Fibroblast of villous mesenchyme (primary cell): ENCODE data around the gene CPXM1. TPM values are rescaled to one million over a fixed set of nuclear protein-coding genes. Genes with fewer than 3 reads are reported as not detected.
"Not testable (repeated sequence)": the region's sequence is repeated elsewhere in the genome, so short reads cannot be mapped to it uniquely, and the experiment has no call there.

Experiments used
- DNase-seq: peaks from one replicate; pipeline ENCODE4 v3.0.0-alpha.2; 2010; ENCODE audit warnings: low read depth
- H3K4me3 ChIP-seq: 2 replicates; pipeline ENCODE4 v1.5.1; 2011; ENCODE audit warnings: low read depth, mild to moderate bottlenecking, low read length
- total RNA-seq: library from RNA; depleted of rRNA; stranded (reverse); fragments of >200 nt; gene quantifications from 2 replicates; pipeline ENCODE4 v1.2.3, GENCODE V29; 2012
- TF ChIP-seq, protein P1 (sequence below): IDR thresholded peaks from 2 replicates; pipeline ENCODE4 v1.5.1; 2012; ENCODE audit warnings: low read depth, mild to moderate bottlenecking, low read length; ENCODE audit not compliant: insufficient read depth

Gene CPXM1
- total RNA-seq, 1 donor, result 10.8 TPM

DNA sequence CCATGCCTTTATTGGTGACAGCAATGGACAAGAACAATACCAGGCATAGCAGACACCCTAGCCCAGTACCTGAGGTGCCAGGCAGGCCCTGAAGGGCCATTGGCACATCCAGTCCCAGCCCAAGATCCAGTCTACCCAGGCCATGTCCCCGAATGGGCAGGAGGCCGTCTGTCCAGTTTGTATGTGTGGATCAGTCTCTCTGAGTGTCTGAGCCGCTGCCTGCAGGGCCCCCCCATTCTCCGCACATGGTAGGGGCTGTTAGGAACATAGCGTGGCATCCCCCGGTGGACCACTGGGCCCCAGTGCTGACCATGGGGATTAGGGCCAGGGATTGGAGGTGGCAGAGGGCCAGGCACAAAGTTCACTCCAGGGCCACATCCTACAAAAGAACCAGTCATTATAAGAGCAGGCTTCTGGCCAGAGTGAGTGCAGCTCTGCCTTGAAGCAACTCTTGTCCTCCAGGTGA lies 34.9 kb upstream of the CPXM1 start:
- DNase-seq, result no peak
- no peak overlapping the region for H3K4me3 ChIP-seq

DNA sequence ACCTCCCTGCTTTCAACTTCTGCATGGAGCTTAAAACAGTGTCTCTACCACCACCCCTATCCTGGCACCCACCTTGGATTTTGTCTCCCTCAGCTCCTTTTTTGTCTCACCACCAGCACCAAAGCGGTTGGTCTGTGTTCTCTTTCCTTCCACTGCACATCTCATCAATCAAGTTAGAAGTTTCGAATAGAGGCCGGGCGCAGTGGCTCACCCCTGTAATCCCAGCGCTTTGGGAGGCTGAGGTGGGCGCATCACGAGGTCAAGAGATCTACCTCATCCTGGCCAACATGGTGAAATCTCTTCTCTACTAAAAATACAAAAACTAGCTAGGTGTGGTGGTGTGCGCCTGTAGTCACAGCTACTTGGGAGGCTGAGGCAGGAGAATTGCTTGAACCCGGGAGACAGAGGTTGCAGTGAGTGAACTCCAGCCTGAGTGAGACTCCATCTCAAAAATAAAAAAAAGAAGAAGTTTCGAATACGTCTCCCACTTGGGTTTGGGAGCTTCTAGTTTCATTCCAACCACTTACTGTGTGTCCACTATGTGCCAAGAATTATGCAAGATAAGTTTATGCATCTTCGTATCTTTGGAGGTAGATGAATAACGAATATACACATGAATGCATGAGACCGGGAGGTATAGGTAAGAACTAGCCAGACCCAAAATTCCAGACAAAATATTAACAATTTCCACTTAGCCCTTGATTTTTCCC lies 34.1 kb upstream of the CPXM1 start:
- TF ChIP-seq, protein P1, sequence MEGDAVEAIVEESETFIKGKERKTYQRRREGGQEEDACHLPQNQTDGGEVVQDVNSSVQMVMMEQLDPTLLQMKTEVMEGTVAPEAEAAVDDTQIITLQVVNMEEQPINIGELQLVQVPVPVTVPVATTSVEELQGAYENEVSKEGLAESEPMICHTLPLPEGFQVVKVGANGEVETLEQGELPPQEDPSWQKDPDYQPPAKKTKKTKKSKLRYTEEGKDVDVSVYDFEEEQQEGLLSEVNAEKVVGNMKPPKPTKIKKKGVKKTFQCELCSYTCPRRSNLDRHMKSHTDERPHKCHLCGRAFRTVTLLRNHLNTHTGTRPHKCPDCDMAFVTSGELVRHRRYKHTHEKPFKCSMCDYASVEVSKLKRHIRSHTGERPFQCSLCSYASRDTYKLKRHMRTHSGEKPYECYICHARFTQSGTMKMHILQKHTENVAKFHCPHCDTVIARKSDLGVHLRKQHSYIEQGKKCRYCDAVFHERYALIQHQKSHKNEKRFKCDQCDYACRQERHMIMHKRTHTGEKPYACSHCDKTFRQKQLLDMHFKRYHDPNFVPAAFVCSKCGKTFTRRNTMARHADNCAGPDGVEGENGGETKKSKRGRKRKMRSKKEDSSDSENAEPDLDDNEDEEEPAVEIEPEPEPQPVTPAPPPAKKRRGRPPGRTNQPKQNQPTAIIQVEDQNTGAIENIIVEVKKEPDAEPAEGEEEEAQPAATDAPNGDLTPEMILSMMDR, result no peak
- DNase-seq, result no peak
- H3K4me3 ChIP-seq, result no peak overlapping the region

More for the DNA sequence above, 34.9 kb upstream of the CPXM1 start:
- TF ChIP-seq, protein P1, result no peak

DNA sequence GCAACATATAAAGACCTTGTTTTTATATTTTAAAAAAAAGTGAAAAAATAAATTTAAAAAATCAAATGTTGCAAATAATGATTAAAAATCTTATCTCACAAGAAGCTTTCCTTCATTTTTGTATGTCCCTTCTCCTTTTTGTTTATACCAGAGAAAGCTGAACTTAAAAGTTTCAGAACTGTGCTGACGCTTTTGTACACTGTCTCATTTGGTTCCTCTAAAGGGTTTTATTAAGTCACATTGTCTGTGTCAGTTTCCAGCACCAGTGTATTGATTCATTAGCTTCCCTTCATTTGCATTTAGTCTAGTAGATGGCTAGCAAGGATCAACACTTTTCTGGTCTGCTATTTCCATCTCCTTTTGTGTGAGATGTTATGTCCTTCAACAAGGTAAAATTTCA lies 33.3 kb upstream of the CPXM1 start:
- DNase-seq, result no peak
- TF ChIP-seq, protein P1, result no peak
- no peak overlapping the region for H3K4me3 ChIP-seq

DNA sequence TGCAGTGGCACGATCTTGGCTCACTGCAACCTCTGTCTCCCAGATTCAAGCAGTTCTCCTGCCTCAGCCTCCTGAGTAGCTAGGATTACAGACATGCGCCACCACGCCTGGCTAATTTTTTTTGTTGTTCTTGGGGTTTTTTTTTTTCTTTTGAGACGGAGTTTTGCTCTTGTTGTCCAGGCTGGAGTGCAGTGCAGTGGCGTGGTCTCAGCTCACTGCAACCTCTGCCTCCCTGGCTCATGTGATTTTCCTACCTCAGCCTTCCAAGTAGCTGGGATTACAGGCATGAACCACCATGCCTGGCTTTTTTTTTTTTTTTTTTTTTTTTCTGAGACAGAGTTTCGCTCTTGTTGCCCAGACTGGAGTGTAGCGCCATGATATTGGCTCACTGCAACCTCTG lies 30.8 kb upstream of the CPXM1 start:
- H3K4me3 ChIP-seq, DNase-seq: not testable (repeated sequence)

DNA sequence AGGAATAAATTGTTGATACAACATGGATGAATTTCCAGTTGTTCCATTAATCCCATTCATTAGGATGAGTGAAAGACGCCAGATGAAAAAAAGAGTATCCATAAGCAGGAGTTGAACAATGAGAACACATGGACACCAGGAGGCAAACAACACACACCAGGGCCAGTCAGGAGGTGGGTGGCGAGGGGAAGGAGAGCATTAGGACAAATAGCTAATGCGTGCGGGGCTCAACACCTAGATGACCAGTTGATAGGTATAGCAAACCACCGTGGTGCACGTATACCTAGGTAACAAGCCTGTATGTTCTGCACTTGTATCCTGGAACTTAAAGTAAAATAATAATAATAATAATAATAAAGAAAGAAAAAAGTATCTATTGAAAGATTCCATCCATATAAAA lies 28.9 kb upstream of the CPXM1 start:
- TF ChIP-seq, protein P1, result no peak
- DNase-seq, result no peak
- no peak overlapping the region for H3K4me3 ChIP-seq

DNA sequence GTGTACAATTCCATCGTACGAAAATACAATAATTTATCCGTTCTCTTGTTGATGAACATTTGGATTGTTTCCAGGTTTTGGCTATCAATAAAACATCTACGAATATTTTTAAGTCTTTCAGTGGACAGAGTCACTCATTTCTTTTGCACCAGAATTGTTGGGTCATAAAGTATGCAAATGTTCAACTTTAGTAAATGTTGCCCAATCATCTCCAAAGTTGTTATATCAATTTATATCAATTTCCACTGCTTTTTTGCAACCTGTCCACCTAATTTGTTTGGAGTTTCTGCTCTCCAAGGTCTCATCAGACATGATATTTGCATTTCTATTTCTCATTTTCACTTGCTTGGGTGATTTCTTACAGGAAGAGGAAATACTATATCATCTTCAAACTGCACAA lies 26.2 kb upstream of the CPXM1 start:
- H3K4me3 ChIP-seq, result no peak overlapping the region
- DNase-seq, result no peak
- TF ChIP-seq, protein P1, result no peak

DNA sequence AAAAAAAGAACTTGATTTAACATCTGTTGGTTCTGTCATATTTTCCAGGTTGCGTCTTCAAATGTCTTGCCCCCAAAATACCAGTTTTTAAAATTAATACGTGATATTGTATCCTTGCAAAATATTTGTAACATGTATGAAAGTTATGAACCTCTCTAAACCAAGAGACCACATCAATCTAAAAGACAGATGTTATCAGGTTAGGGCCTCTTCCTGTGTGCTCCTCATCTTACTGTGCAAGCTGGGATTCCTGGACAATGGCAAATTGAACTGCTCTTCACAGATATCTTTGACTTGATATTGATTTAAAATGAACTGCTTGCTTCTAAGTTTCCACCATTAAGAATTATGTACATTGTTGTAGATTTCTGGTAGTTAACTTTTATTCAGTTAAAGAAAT lies 25.3 kb upstream of the CPXM1 start:
- no peak for DNase-seq
- H3K4me3 ChIP-seq, result no peak overlapping the region
- TF ChIP-seq, protein P1, result no peak
